Nephron progenitor cell (in vitro differentiated cells): Measurements from ENCODE around the gene RABGGTA.
"Not testable (repeated sequence)": the region's sequence is repeated elsewhere in the genome, so short reads cannot be mapped to it uniquely, and the experiment has no call there.

ENCODE experiments used
- DNase-seq: peaks from one replicate; pipeline ENCODE4 v3.0.0; 2021
- H3K27ac Mint-ChIP-seq: 2 replicates; pipeline ENCODE4 v1.8.0; 2021; ENCODE audit warnings: mild to moderate bottlenecking, moderate library complexity, mixed read lengths
- H3K27me3 Mint-ChIP-seq: 2 replicates; pipeline ENCODE4 v1.8.0; 2021; ENCODE audit warnings: mild to moderate bottlenecking, low read depth, mixed read lengths; ENCODE audit not compliant: poor library complexity
- H3K36me3 Mint-ChIP-seq: 2 replicates; pipeline ENCODE4 v1.8.0; 2021; ENCODE audit warnings: low read depth, mixed read lengths
- H3K4me1 Mint-ChIP-seq: 2 replicates; pipeline ENCODE4 v1.8.0; 2021; ENCODE audit warnings: mixed read lengths
- H3K4me3 Mint-ChIP-seq: 2 replicates; pipeline ENCODE4 v1.8.0; 2021; ENCODE audit warnings: mild to moderate bottlenecking, moderate library complexity, mixed read lengths
- H3K9me3 Mint-ChIP-seq: 2 replicates; pipeline ENCODE4 v1.8.0; 2021; ENCODE audit warnings: mild to moderate bottlenecking, moderate library complexity, mixed read lengths
- TF ChIP-seq, protein P1 (sequence below): fragments of 200-600 bp; sonication (generic); IDR thresholded peaks from 2 replicates; pipeline ENCODE4 v1.5.0; 2021; ENCODE audit warnings: antibody characterized with exemption

Gene RABGGTA

DNA sequence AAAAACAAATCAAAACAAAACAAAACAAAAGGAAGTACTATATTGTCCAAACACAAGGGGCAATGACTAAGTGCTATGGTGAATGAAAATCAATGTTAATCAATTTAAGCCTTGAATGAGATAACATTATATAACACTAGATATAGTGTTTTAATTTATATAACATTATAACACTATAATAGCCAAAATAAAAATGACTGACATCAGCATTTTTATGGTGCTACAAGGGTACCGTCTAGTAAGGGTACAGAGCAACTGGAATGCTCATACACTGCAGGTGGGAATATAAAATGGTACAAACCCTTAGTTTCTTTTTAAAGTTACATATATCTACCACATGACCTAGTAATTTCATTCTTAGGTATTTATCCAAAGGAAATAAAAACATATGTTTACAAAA, 44.9 kb downstream of the RABGGTA start:
- DNase-seq: no peak
- H3K27me3 Mint-ChIP-seq: no peaks in the 10 kb centered on the region
- peaks cover 7% of the 10 kb centered on the region for H3K4me1 Mint-ChIP-seq
- no peak overlapping the region for H3K27ac Mint-ChIP-seq
- no peaks in the 10 kb centered on the region for H3K9me3 Mint-ChIP-seq
- H3K36me3 Mint-ChIP-seq: peaks cover 28% of the 10 kb centered on the region
- H3K4me3 Mint-ChIP-seq: no peak overlapping the region
- TF ChIP-seq, protein P1, sequence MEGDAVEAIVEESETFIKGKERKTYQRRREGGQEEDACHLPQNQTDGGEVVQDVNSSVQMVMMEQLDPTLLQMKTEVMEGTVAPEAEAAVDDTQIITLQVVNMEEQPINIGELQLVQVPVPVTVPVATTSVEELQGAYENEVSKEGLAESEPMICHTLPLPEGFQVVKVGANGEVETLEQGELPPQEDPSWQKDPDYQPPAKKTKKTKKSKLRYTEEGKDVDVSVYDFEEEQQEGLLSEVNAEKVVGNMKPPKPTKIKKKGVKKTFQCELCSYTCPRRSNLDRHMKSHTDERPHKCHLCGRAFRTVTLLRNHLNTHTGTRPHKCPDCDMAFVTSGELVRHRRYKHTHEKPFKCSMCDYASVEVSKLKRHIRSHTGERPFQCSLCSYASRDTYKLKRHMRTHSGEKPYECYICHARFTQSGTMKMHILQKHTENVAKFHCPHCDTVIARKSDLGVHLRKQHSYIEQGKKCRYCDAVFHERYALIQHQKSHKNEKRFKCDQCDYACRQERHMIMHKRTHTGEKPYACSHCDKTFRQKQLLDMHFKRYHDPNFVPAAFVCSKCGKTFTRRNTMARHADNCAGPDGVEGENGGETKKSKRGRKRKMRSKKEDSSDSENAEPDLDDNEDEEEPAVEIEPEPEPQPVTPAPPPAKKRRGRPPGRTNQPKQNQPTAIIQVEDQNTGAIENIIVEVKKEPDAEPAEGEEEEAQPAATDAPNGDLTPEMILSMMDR: no peak

DNA sequence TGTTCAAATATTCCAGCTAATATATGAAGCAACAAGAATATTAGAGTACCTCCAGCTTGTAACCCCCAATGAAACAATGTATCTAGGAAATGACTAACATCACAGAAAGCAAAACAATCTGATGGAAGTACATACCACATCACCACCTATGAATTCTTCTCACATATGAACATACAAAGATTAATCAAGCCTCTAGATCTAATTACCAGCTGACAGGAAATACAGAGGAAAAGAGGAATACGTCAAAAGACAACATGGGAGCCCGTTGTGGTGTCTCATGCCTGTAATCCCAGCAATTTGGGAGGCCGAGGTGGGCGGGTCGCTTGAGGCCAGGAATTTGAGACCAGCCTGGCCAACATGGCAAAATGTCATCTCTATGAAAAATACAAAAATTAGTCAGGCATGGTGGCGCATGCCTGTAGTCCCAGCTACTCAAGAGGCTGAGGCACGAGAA, 46.8 kb downstream of the RABGGTA start:
- Mint-ChIP-seq H3K27ac (peak overlapping the region; percentile 16), H3K27me3 (no peaks in the 10 kb centered on the region), H3K4me1 (no peaks in the 10 kb centered on the region), H3K36me3 (peaks cover 28% of the 10 kb centered on the region), H3K9me3 (no peaks in the 10 kb centered on the region), H3K4me3 (no peak overlapping the region)
- TF ChIP-seq, protein P1: no peak
- no peak for DNase-seq

DNA sequence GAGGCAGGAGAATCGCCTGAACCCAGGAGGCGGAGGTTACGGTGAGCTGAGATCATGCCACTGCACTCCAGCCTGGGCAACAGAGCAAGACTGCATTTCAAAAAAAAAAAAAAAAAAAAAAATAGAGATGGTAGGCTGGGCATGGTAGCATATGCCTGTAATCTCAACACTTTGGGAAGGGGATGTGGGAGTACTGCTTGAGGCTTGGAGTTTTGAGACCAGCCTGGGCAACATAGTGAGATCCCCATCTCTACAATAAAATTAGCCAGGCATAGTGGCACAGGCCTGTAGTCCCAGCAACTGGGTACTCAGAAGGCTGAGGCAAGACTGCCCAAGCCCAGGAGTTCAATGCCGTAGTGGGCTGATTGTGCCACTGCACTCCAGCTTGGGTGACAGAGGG, 48.4 kb downstream of the RABGGTA start:
- H3K27me3 Mint-ChIP-seq: not testable (repeated sequence)

DNA sequence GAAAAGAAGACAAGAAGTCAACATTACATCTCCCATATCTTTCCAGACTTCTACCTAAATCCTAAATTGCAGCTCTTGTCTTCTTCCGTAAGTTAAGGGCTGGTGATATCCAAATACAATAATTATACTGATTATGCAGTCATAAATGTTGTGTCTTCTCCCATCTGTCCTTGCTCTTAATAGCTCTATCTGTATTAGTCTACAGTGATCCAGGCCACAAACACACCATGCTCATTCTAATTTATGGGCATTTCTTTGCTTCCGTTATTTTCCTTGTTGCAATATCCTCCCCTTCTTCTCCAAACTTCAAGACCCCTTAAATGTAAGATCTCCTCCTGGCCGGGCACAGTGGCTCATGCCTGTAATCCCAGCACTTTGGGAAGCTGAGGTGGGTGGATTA, 51.9 kb downstream of the RABGGTA start:
- TF ChIP-seq, protein P1: no peak
- H3K4me1 Mint-ChIP-seq: peaks cover 13% of the 10 kb centered on the region
- no peak overlapping the region for H3K4me3 Mint-ChIP-seq
- H3K27ac Mint-ChIP-seq: no peak overlapping the region
- no peaks in the 10 kb centered on the region for H3K9me3 Mint-ChIP-seq
- peaks cover 13% of the 10 kb centered on the region for H3K36me3 Mint-ChIP-seq
- no peaks in the 10 kb centered on the region for H3K27me3 Mint-ChIP-seq
- no peak for DNase-seq

More for the DNA sequence above, 48.4 kb downstream of the RABGGTA start:
- not testable (repeated sequence) for H3K9me3 Mint-ChIP-seq, H3K4me3 Mint-ChIP-seq, H3K4me1 Mint-ChIP-seq, DNase-seq, H3K27ac Mint-ChIP-seq
- H3K36me3 Mint-ChIP-seq: peaks cover 23% of the 10 kb centered on the region

DNA sequence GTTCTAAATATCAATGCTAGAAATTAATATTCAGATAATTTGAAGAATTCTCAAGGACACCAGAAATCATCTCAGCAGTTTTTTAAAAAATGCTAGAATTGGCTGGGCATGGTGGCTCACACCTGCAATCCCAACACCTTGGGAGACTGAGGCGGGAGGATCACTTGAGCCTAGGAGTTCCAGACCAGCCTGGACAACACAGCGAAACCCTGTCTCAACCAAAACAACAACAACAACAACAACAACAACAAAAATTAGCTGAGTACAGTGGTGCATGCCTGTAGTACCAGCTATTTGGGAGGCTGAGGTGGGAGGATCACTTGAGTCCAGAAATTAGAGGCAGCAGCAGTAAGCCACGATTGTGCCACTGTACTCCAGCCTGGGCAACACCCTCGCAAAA, 52.3 kb downstream of the RABGGTA start:
- H3K36me3 Mint-ChIP-seq: peaks cover 10% of the 10 kb centered on the region
- TF ChIP-seq, protein P1: no peak
- peaks cover 18% of the 10 kb centered on the region for H3K4me1 Mint-ChIP-seq
- no peak overlapping the region for H3K4me3 Mint-ChIP-seq
- no peaks in the 10 kb centered on the region for H3K9me3 Mint-ChIP-seq
- no peaks in the 10 kb centered on the region for H3K27me3 Mint-ChIP-seq
- no peak overlapping the region for H3K27ac Mint-ChIP-seq
- DNase-seq: no peak

DNA sequence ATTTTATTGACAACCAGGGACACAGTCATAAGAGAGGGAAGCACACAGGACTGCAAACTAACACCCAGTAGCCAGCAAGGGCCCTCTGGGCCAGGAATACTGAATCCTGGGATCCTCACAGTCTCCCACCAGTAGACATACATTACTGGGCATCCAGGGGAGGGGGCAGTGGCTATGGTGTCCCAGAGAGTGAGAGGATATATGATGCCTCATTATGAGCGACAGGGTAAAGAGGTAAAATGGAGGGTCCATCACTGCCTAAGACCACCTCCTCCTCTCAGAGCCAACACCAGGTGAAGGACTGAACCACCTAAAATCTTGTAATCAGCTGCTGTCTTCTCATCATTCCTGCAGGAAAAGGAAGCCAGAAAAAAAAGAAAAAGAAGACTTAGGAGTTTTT, 54.5 kb downstream of the RABGGTA start:
- not testable (repeated sequence) for H3K9me3 Mint-ChIP-seq, H3K27me3 Mint-ChIP-seq, H3K36me3 Mint-ChIP-seq, DNase-seq, H3K4me3 Mint-ChIP-seq, H3K27ac Mint-ChIP-seq
- H3K4me1 Mint-ChIP-seq: peaks cover 37% of the 10 kb centered on the region

DNA sequence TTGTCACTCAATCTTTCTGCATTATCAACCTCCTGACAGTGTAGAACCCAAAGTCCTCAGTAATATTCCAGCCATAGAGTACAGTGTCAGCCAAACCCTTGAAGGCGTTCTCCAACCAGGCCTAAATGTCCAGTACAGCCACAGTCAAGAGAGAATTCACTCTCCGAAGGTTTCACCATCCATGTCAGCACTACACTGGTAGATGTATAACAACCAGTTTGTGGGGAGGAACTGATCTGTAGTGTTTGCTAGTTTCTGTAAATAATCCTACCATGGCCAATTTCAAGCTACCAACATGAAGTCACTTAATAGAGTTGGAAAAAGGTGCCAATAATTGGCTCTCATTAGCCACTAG, 55.1 kb downstream of the RABGGTA start:
- Mint-ChIP-seq H3K4me3 (peak overlapping the region; percentile 92), H3K27ac (no peak overlapping the region), H3K9me3 (no peaks in the 10 kb centered on the region), H3K36me3 (peaks cover 15% of the 10 kb centered on the region), H3K4me1 (peaks cover 37% of the 10 kb centered on the region), H3K27me3 (no peaks in the 10 kb centered on the region)
- TF ChIP-seq, protein P1: no peak
- no peak for DNase-seq
